Measurements from ENCODE around the gene PABPN1L. TPM values are rescaled to one million over a fixed set of nuclear protein-coding genes. Genes with fewer than 3 reads are reported as not detected.

Gene PABPN1L
- polyA plus RNA-seq, 2 donors: 0.04 to 0.14 TPM

DNA sequence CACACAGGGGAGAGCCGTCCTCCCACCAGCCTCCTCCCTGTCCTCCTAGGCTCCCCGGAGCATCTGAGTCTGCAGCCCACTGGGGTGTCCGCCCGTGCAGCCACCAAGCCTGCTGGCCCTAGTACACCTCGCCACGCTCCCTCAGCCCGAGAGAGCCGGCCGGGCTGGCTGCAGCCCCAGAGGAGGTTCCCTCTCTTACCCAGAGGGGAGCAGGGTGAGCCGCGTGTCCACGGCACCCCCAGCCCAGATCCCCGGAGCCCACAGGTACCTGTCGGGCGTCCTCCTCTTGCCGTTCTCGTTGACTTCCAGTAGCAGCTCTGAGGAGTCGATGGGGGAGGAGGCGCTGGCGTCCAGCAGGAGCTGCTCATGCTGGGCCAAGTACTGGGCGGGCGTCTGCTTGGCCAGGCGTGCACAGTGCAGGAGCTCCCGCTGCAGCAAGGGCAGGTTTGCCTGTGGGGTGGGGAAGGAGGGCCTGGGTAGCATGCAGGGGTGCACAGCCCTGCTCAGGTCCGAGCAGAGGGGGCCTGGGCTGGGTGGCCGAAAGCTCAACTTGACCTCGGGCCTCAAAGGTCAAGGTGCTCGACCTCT, 19.3 kb upstream of the PABPN1L start:
- no peak overlapping the region for H3K4me3 ChIP-seq (ENCODE audit: low read depth in 1 of 2, low read length in 2 of 2)
- WGBS, 2 donors: 81 to 88% methylated on average over 28 of the region's 28 CpGs
- H3K27ac ChIP-seq (ENCODE audit: low read depth in 2 of 2, low read length in 1 of 2): no peak overlapping the region

DNA sequence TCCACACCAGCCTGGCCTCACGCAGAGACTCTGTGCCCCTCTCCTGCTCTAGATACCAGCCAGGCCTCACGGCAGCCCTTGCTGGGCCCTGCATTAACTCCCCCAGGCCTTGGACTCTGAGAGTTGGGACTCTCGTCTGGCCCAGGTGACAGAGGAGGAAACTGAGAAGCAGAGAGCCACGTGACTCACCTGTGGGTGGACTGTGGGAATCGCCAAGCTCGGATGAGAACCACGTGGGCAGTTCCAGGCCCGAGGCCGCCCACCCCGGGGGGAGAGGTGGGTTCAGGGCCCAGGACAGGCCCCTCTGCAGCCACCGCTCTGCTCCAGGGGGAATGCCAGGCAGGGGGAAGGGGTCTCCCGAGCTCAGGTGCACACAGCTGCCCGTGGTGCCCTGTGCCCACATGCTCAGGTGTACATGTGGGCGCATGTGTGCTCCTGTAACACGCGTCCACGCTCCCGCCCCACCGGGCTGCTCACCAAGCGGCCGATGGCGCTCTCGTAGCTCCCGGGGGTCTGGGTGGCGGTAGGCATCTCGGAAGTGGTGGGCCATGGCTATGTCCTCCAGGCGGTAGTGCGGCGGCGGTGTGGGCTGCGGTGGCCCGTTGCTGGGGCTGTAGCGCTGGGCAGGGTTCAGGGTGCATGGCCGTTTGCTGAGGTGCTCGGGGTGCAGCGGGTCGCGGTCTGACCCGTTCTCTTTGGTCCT, 18.3 kb upstream of the PABPN1L start:
- H3K9me3 ChIP-seq (ENCODE audit: control insufficient read depth in 2 of 2, insufficient read depth in 1 of 2, low read depth in 1 of 2, low read length in 1 of 2): peaks cover 0 to 5% of the 10 kb centered on the region in 2 donors
- WGBS, 2 donors: 91 to 92% methylated on average over 38 to 39 of the region's 39 CpGs
- peaks cover 0 to 5% of the 10 kb centered on the region in 2 donors for H3K36me3 ChIP-seq (ENCODE audit: control insufficient read depth in 2 of 2, insufficient read depth in 2 of 2, low read length in 1 of 2)
- H3K4me1 ChIP-seq (ENCODE audit: control insufficient read depth in 2 of 2, insufficient read depth in 2 of 2, low read length in 1 of 2): peaks cover 0 to 24% of the 10 kb centered on the region in 2 donors
- H3K27ac ChIP-seq (ENCODE audit: low read depth in 2 of 2, low read length in 1 of 2): no peak overlapping the region
- no peaks in the 10 kb centered on the region for H3K27me3 ChIP-seq (ENCODE audit: control insufficient read depth in 1 of 2, insufficient read depth in 2 of 2, low read length in 2 of 2)
- no peak overlapping the region for H3K4me3 ChIP-seq (ENCODE audit: low read depth in 1 of 2, low read length in 2 of 2)

More for the DNA sequence above, 19.3 kb upstream of the PABPN1L start:
- H3K9me3 ChIP-seq (ENCODE audit: control insufficient read depth in 2 of 2, insufficient read depth in 1 of 2, low read depth in 1 of 2, low read length in 1 of 2): peaks cover 0 to 5% of the 10 kb centered on the region in 2 donors
- no peaks in the 10 kb centered on the region for H3K27me3 ChIP-seq (ENCODE audit: control insufficient read depth in 1 of 2, insufficient read depth in 2 of 2, low read length in 2 of 2)
- peaks cover 0 to 18% of the 10 kb centered on the region in 2 donors for H3K4me1 ChIP-seq (ENCODE audit: control insufficient read depth in 2 of 2, insufficient read depth in 2 of 2, low read length in 1 of 2)
- H3K36me3 ChIP-seq (ENCODE audit: control insufficient read depth in 2 of 2, insufficient read depth in 2 of 2, low read length in 1 of 2): peaks cover 0 to 5% of the 10 kb centered on the region in 2 donors

DNA sequence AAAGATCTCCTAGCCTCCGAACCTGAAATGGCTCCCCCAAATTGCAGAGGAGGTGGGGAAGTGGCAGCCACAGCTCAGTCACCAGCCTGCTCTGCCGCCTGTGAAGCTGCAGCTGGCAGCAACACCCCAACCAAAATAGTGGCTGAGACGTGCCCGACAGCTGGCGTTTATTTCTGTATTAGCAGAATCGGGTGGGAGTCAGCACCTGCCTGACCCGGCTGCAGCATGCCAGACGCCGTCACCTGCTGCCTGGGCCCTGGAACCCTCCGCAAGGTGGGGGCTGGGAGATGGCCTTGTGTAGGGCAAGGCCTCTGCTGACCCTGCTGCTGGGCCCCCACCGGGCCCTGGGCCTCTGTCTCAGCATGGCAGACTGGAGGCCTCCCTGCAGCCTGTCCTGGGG, 17.5 kb upstream of the PABPN1L start:
- H3K27ac ChIP-seq (ENCODE audit: low read depth in 2 of 2, low read length in 1 of 2): no peak overlapping the region
- no peaks in the 10 kb centered on the region for H3K27me3 ChIP-seq (ENCODE audit: control insufficient read depth in 1 of 2, insufficient read depth in 2 of 2, low read length in 2 of 2)
- H3K9me3 ChIP-seq (ENCODE audit: control insufficient read depth in 2 of 2, insufficient read depth in 1 of 2, low read depth in 1 of 2, low read length in 1 of 2): peaks cover 0 to 5% of the 10 kb centered on the region in 2 donors
- 76 to 81% methylated on average over 11 of the region's 11 CpGs for WGBS, 2 donors
- H3K4me1 ChIP-seq (ENCODE audit: control insufficient read depth in 2 of 2, insufficient read depth in 2 of 2, low read length in 1 of 2): peaks cover 0 to 32% of the 10 kb centered on the region in 2 donors
- H3K4me3 ChIP-seq (ENCODE audit: low read depth in 1 of 2, low read length in 2 of 2): no peak overlapping the region
- H3K36me3 ChIP-seq (ENCODE audit: control insufficient read depth in 2 of 2, insufficient read depth in 2 of 2, low read length in 1 of 2): peaks cover 0 to 9% of the 10 kb centered on the region in 2 donors

DNA sequence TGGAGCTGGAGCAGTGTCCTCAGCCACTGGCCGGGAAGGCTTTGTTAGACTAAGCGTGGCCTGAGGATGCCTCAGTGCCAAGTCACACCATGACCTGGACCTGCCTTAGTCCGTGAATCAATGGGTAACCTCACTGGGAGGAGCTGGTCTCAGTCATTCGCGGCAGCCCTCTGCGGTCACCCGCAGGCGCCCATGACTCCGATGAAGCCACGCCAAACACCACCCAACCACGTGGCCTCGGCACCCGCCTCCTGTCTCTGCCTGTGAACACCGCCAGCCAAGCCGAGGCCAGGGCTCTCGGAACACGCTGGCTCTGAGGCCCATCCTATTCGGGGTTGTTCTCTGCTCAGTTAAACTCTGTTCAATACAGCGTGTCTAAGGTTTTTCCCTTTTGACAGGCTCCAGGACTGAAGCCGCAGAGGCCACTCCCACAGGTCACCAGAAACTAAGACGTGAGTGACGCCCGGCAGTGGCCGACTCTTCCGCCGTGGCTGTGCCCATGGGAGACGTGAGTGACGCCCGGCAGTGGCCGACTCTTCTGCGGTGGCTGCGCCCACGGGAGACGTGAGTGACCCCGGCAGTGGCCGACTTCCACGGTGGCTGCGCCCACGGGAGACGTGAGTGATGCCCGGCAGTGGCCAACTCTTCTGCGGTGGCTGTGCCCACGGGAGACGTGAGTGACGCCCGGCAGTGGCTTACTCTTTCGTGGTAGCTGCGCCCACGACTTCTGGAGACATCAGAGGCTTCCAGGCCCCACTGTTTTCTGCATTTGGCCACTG, 16.8 kb upstream of the PABPN1L start:
- 91 to 92% methylated on average over 49 of the region's 49 CpGs for WGBS, 2 donors
- Histone ChIP-seq H3K4me3 (ENCODE audit: low read depth in 1 of 2, low read length in 2 of 2) (no peak overlapping the region), H3K4me1 (ENCODE audit: control insufficient read depth in 2 of 2, insufficient read depth in 2 of 2, low read length in 1 of 2) (peaks cover 0 to 32% of the 10 kb centered on the region in 2 donors), H3K27me3 (ENCODE audit: control insufficient read depth in 1 of 2, insufficient read depth in 2 of 2, low read length in 2 of 2) (no peaks in the 10 kb centered on the region), H3K36me3 (ENCODE audit: control insufficient read depth in 2 of 2, insufficient read depth in 2 of 2, low read length in 1 of 2) (peaks cover 0 to 11% of the 10 kb centered on the region in 2 donors), H3K9me3 (ENCODE audit: control insufficient read depth in 2 of 2, insufficient read depth in 1 of 2, low read depth in 1 of 2, low read length in 1 of 2) (peaks cover 0 to 5% of the 10 kb centered on the region in 2 donors), H3K27ac (ENCODE audit: low read depth in 2 of 2, low read length in 1 of 2) (no peak overlapping the region)

DNA sequence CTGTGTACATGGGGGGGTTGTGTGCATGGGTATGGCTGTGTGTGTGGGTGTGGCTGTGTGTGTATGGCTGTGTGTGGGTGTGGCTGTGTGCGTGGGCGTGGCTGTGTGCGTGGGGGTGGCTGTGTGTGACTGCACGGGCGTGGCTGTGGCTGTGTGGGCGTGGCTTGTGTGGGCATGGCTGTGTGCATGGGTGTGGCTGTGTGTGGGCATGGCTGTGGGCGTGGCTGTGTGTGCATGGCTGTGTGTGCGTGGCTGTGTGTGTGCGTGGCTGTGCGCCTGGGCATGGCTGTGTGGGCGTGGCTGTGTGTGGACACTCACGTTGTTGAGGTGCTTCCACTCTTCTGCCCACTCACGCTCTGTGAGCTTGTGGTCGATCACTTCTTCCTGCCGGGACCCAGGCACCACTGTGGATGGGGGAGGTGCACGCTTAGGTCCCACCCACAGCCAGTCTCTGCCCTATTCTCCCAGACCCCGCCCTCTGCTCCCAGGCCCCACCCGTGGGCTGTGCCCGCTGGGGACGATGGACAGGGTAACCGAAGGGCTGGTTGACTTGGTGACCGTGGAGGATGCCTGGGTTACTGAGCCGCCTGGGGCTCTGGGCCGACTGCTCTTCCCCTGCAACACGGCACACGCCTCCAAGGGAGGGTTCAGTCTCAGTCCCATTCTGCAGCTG, 16.0 kb upstream of the PABPN1L start:
- Histone ChIP-seq H3K9me3 (ENCODE audit: control insufficient read depth in 2 of 2, insufficient read depth in 1 of 2, low read depth in 1 of 2, low read length in 1 of 2) (peaks cover 0 to 5% of the 10 kb centered on the region in 2 donors), H3K4me3 (ENCODE audit: low read depth in 1 of 2, low read length in 2 of 2) (no peak overlapping the region), H3K27me3 (ENCODE audit: control insufficient read depth in 1 of 2, insufficient read depth in 2 of 2, low read length in 2 of 2) (no peaks in the 10 kb centered on the region), H3K27ac (ENCODE audit: low read depth in 2 of 2, low read length in 1 of 2) (no peak overlapping the region), H3K4me1 (ENCODE audit: control insufficient read depth in 2 of 2, insufficient read depth in 2 of 2, low read length in 1 of 2) (peaks cover 0 to 32% of the 10 kb centered on the region in 2 donors), H3K36me3 (ENCODE audit: control insufficient read depth in 2 of 2, insufficient read depth in 2 of 2, low read length in 1 of 2) (peaks cover 0 to 11% of the 10 kb centered on the region in 2 donors)
- whole genome bisulfite sequencing, 2 donors: 78 to 80% methylated on average over 26 of the region's 26 CpGs

DNA sequence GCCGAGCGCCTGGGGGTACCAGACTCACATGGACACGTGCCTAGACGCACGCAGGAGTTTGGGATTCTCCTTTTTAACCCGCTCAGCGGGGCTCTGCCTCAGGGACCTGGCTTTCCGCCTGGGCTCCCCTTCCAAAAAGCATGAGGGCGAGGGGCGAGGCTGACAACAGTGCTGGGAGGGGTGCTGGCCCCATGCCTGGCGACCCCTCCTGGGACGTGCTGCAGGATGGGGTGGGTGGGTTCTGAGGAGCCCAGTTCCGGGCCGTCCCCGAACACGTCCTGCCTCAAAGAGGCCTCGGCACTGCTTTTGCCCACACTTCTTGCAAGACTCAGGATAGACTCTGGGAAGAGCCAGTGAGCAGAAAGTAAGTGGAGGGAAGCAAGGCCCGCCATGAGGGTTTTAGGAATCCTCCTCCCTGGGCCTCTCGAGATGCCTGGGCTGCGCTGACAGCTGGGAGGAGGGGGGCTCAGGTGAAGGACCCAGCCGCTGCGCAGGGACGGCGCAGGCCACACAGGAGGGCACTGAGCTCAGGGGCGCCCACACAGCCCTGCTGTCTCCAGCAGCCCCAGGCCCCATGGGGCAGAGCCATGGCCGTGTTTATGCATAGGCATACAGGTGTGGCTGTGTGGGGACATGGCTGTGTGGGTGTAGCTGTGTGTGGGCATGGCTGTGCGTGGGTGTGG, 15.4 kb upstream of the PABPN1L start:
- WGBS, 2 donors: 64 to 81% methylated on average over 27 of the region's 27 CpGs
- no peaks in the 10 kb centered on the region for H3K27me3 ChIP-seq (ENCODE audit: control insufficient read depth in 1 of 2, insufficient read depth in 2 of 2, low read length in 2 of 2)
- peaks cover 0 to 32% of the 10 kb centered on the region in 2 donors for H3K4me1 ChIP-seq (ENCODE audit: control insufficient read depth in 2 of 2, insufficient read depth in 2 of 2, low read length in 1 of 2)
- peaks cover 0 to 11% of the 10 kb centered on the region in 2 donors for H3K36me3 ChIP-seq (ENCODE audit: control insufficient read depth in 2 of 2, insufficient read depth in 2 of 2, low read length in 1 of 2)
- H3K27ac ChIP-seq (ENCODE audit: low read depth in 2 of 2, low read length in 1 of 2): no peak overlapping the region
- peaks cover 0 to 5% of the 10 kb centered on the region in 2 donors for H3K9me3 ChIP-seq (ENCODE audit: control insufficient read depth in 2 of 2, insufficient read depth in 1 of 2, low read depth in 1 of 2, low read length in 1 of 2)
- H3K4me3 ChIP-seq (ENCODE audit: low read depth in 1 of 2, low read length in 2 of 2): peak overlapping the region in 1 of 2 donors; percentile 9

DNA sequence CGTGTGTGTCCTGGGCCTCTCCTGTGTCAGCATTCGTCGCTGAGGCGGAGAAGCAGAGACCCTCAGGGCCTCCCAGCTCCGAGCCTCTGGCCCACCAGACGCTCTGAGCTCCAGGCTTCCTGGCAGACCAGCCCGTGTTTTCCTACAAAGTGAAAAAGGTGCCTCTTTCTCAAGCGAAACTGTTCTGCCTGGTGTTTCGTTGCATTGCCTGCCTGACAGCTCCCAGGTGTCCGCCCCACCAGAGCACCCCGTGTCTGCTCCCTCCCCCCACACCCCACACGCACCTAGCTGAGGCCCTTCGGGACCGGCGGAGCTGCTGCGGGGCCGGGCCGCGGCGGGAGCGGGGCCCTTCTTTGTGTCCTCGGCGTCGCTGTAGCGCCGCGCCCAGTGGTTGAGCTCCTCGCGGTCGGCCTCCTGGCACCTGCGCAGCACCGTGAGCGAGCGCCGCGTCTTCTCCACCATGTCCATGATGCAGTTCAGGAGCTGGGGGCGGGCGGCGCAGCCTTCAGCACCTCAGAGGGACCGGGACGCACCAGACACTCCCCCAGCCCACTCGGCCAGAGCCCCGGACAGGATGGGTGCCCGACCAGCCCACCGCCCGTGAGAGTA, 14.7 kb upstream of the PABPN1L start:
- peaks cover 0 to 11% of the 10 kb centered on the region in 2 donors for H3K36me3 ChIP-seq (ENCODE audit: control insufficient read depth in 2 of 2, insufficient read depth in 2 of 2, low read length in 1 of 2)
- no peak overlapping the region for H3K27ac ChIP-seq (ENCODE audit: low read depth in 2 of 2, low read length in 1 of 2)
- H3K9me3 ChIP-seq (ENCODE audit: control insufficient read depth in 2 of 2, insufficient read depth in 1 of 2, low read depth in 1 of 2, low read length in 1 of 2): peaks cover 0 to 5% of the 10 kb centered on the region in 2 donors
- peaks cover 0 to 32% of the 10 kb centered on the region in 2 donors for H3K4me1 ChIP-seq (ENCODE audit: control insufficient read depth in 2 of 2, insufficient read depth in 2 of 2, low read length in 1 of 2)
- peak overlapping the region; percentile 9 to 12 for H3K4me3 ChIP-seq (ENCODE audit: low read depth in 1 of 2, low read length in 2 of 2)
- WGBS, 2 donors: 39 to 45% methylated on average over 44 to 46 of the region's 46 CpGs
- H3K27me3 ChIP-seq (ENCODE audit: control insufficient read depth in 1 of 2, insufficient read depth in 2 of 2, low read length in 2 of 2): no peaks in the 10 kb centered on the region

DNA sequence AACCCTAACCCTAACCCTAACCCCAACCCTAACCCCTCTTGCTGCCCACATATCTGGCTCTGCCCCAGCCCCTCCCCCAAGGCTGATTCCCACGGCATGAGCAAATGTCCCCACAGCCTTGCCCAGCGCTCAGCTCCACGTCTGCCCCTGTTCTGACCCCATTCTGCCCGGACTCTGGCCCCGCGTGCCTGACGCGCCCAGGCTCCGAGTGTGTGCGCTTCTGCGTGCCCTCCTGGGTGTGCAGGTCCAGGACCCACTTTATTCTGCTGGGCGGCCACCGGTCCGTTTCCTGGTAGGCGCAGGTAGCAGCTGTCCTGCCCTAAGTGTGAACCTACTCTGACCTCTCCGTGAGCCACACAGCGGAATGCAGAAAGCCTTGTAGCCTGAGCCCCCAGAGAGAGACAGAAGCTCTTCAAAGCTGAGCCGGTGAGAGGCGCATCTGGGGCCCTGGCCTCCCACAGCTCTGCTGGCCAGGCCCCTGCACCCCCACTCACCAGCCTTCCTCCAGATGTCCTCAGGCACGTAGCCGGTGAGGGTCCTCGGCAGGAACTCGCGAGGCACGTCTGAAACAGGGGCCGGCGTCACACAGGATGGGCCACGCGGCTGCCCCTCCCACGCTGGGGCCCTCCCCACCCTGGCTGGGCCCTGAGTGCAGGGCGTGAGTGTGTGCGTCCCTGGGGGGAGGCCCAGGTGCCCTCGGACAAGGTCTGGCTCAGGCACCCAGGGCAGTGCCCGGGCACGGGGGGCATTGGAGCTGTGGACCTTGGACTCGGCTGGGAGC, 14.0 kb upstream of the PABPN1L start:
- Histone ChIP-seq H3K9me3 (ENCODE audit: control insufficient read depth in 2 of 2, insufficient read depth in 1 of 2, low read depth in 1 of 2, low read length in 1 of 2) (peaks cover 0 to 5% of the 10 kb centered on the region in 2 donors), H3K4me3 (ENCODE audit: low read depth in 1 of 2, low read length in 2 of 2) (peak overlapping the region in 1 of 2 donors; percentile 9), H3K27ac (ENCODE audit: low read depth in 2 of 2, low read length in 1 of 2) (no peak overlapping the region), H3K4me1 (ENCODE audit: control insufficient read depth in 2 of 2, insufficient read depth in 2 of 2, low read length in 1 of 2) (peaks cover 0 to 32% of the 10 kb centered on the region in 2 donors), H3K36me3 (ENCODE audit: control insufficient read depth in 2 of 2, insufficient read depth in 2 of 2, low read length in 1 of 2) (peaks cover 0 to 11% of the 10 kb centered on the region in 2 donors), H3K27me3 (ENCODE audit: control insufficient read depth in 1 of 2, insufficient read depth in 2 of 2, low read length in 2 of 2) (no peaks in the 10 kb centered on the region)
- 60 to 61% methylated on average over 36 of the region's 36 CpGs for WGBS, 2 donors
